GM04503 (cell line): ENCODE measurements around the gene MARK1.

Experiments used
- DNase-seq: peaks from one replicate; pipeline ENCODE4 v3.0.0-alpha.2; 2012; ENCODE audit warnings: low read depth

The MARK1 gene

GRCh38 chr1:220527908-220528678, at the start of gene MARK1:
TSS of gene MARK1 (plus strand) at chr1:220528136. CDS start at chr1:220528823, 687 bp downstream.
- DNase-seq = no peak

- DNase-seq = no peak
Observed at GRCh38 chr1:220483700-220484099, 44.2 kb upstream of the MARK1 start.

GRCh38 chr1:220484135-220484534, 43.8 kb upstream of the MARK1 start:
- DNase-seq = no peak

- no peak for DNase-seq
Observed at GRCh38 chr1:220485131-220485530, 42.8 kb upstream of the MARK1 start.

GRCh38 chr1:220485791-220486190, 42.1 kb upstream of the MARK1 start:
- DNase-seq = no peak

GRCh38 chr1:220487297-220487820, 40.6 kb upstream of the MARK1 start:
- DNase-seq = no peak

GRCh38 chr1:220491891-220492290, 36.0 kb upstream of the MARK1 start:
- no peak for DNase-seq

GRCh38 chr1:220497220-220497947, 30.6 kb upstream of the MARK1 start:
- DNase-seq = no peak

GRCh38 chr1:220498188-220498587, 29.7 kb upstream of the MARK1 start:
- no peak for DNase-seq

- no peak for DNase-seq
Observed at GRCh38 chr1:220500372-220500771, 27.6 kb upstream of the MARK1 start.

GRCh38 chr1:220504329-220504728, 23.6 kb upstream of the MARK1 start:
- no peak for DNase-seq

GRCh38 chr1:220507085-220507484, 20.9 kb upstream of the MARK1 start:
- DNase-seq = no peak

- DNase-seq = no peak
Observed at GRCh38 chr1:220511179-220511578, 16.8 kb upstream of the MARK1 start.

- no peak for DNase-seq
Observed at GRCh38 chr1:220511785-220512184, 16.2 kb upstream of the MARK1 start.

- no peak for DNase-seq
Observed at GRCh38 chr1:220513834-220514233, 14.1 kb upstream of the MARK1 start.

- no peak for DNase-seq
Observed at GRCh38 chr1:220514256-220514655, 13.7 kb upstream of the MARK1 start.

- DNase-seq = no peak
Observed at GRCh38 chr1:220516014-220516721, 11.8 kb upstream of the MARK1 start.

GRCh38 chr1:220516722-220517042, 11.3 kb upstream of the MARK1 start:
- no peak for DNase-seq

GRCh38 chr1:220521778-220522177, 6.2 kb upstream of the MARK1 start:
- DNase-seq = no peak

GRCh38 chr1:220526294-220526693, 1.6 kb upstream of the MARK1 start:
- DNase-seq = no peak

- DNase-seq = no peak
Observed at GRCh38 chr1:220527279-220527907, 543 bp upstream of the MARK1 start.
